Hematopoietic multipotent progenitor cell treated with erythropoietin and hydrocortisone succinate and interleukin-3 and kit ligand, for 15 days (in vitro differentiated cells): ENCODE results near the gene KCNK16.
A peak's percentile ranks its signal among the peaks of the same experiment; 100 is the strongest.
"Not testable (repeated sequence)": the region's sequence is repeated elsewhere in the genome, so short reads cannot be mapped to it uniquely, and the experiment has no call there.

Experiments
- DNase-seq: peaks from one replicate; pipeline ENCODE4 v3.0.0-alpha.2; 2015; ENCODE audit warnings: low spot score

KCNK16 gene

DNA sequence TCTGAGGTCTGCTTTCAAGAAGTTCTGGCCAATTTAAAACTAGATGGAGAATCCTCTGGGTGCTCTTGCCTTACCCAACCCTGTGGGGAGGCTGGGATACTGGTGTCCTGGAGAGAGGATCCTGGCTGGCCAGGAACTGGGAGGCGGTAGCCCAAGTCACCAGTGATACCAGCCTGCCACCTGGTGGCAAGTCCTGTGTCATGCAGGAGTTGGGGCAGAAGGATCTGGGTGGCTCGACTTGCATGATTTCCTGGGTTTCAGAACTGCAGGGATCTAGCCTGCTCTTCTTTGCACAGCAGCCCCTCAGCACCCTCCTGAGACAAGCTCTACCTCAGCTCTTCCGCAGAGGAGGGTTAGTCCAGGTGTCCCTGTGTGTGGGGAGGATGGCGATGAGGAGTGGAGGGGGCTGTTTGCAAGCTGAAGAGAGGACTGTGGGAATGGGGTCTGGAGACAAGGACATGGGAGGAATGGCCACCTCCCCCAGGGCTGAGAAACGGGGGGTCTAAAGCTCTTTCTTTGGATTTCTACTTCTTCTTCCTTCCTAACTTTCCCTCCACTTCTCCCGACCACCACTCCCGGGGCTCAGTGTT is 12.5 kb downstream of the KCNK16 start:
- DNase-seq: peak; percentile 60

DNA sequence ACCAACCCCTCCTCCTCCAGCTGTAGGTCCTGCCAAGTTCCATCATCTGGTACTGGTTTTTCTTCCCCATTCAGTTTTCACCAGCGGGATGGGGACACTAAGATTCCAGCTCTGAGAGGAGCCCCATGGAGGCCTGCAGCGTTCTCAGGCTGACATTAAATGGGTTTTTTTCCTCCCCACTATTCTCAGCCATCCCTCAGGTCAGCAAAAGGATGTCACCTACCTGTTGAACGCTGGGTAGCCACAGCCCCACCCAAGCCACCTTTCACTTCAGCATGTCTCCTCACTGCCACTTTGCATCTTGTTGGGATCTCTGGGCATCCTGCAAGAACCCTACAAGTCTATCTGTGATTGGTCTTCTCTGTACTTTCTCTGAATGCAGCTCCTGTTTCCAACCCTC is 15.0 kb downstream of the KCNK16 start:
- DNase-seq: no peak

DNA sequence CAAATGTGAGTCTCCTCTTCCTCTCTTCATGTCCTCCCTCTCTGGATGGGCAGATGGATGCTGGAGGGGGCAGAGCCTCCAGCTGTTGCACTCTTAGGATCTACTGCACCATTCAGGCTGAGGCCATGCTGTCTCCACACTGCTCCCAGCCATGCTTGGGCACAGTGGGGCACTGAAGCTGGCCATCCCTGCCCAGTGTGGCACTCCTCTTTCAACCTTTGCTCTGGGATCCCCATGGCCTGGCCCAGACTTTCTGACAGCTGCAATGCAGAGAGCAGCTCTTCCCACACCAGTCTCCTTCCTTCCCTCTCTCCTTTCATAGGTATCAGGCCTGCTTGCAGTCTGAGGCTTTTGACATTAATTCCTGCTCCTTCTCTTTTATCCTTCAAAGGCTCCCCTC is 17.6 kb downstream of the KCNK16 start:
- no peak for DNase-seq

DNA sequence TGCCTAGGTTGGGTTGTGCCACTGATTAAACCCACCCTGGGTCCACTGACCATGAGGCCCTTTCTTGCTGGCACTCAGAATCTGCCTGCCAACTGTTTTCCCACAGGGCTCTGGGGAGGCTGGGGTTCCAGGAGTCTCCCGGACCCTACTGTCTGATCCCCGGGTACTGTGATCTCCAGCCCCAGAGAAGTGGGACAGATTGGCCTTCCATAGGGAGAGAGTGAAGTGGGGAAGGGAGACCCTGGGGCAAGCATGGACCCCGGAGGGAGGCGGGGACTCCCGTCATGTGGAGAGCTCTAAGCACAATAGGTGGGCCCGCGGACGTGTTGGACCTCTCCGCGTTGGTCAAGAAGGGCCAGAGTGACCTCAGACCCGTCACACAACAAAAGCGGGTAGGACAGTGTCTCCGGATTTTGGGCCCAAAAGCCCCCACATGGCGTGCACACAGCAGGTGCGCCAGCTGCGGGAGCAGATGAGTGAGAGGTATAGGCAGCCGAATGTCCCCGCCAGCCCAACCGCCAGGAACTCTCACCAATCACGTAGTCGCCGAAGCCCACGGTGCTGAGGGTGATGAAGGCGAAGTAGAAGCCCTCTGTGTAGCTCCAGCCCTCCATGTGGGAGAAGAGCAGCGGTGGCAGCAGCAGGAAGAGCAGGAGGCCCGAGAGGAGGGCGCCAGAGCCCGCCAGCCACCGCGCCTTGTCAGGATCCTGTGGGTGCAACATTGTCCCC is 18.9 kb downstream of the KCNK16 start:
- no peak for DNase-seq

DNA sequence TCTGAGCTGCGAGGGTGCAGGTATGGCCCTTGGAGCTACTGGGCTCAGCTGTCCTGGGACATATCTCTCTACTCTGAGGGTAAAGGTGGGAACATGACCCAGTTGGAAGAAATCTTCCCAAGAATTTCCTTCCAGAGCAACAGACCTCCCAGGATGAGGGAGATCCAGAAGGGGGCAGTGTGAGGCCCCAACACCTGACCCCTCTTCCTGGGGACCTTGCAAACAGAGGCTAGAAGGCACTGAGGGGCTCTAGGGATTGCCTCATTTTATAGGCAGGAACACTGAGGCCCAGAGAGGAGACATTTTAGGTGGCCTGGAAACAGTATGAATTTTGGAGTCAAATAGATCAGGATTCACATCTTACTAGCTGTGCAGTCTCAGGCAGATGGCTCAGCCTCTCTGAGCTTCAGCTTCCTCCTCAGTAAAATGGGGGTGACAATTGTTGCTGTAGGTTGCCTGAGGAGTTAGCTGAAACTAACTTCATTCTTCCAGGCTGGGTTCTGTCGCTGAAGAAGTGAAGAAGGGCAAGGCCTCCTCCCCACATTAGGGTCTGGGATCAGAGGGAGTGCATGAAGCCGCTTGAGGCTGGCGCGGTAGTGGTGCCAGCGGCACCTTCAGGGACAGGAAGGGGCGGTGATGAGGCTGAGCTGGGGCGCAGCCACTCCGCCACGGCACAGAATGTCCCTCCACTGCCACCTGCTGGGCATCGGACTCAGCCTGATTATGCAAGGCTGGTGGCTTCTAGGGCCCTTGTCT is 19.7 kb downstream of the KCNK16 start:
- DNase-seq: peak; percentile 76

DNA sequence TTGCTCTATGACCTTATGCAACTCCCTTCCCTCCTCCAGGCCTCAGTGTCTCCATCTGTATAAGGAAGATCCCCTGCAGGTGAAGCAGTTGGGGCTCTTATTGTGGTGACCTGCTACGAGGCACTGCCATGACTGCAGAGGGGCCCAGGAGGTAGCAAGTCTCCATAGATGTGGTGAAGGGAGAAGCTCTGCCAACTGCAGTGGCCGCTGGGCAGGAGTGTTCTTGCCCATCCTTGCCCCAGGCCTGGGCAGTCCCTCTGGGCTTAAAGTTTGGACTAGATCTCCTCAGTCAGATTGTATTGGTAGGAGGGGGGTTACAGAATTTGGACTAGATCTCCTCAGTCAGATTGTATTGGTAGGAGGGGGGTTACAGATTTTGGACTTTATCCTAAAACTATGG is 20.5 kb downstream of the KCNK16 start:
- no peak for DNase-seq

DNA sequence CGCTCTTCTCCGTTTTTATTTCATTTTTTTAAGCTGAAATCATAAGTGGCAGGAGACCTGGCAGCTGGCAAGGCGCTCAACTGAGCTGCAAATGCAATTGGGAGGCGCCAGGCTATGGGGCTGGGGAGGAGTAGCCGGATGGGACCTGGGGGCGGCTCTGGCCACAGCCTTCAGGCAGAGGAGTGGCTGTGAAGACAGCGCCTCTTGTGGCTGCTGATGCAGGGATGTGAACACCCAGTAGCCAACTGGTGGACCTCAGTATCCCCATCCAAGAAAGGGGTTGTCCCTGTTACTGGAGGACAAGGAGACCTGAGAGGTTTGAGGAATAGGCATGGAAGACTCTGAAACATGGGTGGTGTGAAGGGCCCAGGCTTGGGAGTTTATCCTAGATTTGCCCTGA is 20.9 kb downstream of the KCNK16 start:
- DNase-seq: no peak

DNA sequence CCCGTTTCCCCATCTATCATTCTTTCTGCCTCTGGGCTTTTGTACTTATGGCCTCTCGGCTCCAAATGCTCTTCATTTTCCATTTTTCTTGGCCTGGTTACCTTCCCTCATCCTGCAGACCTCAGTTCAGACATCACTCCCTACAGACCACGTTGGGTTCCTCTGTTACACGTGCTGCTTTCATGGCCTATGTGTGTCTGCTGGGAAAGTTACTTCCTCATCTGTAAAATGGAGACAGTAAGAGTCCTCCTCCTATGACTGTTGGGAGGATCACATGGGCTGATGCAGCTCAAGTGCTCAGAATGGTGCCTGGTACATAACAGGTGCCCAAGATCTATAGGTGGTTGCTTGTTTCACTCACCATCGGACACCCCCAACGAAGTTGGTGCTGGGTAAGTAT is 21.8 kb downstream of the KCNK16 start:
- no peak for DNase-seq

DNA sequence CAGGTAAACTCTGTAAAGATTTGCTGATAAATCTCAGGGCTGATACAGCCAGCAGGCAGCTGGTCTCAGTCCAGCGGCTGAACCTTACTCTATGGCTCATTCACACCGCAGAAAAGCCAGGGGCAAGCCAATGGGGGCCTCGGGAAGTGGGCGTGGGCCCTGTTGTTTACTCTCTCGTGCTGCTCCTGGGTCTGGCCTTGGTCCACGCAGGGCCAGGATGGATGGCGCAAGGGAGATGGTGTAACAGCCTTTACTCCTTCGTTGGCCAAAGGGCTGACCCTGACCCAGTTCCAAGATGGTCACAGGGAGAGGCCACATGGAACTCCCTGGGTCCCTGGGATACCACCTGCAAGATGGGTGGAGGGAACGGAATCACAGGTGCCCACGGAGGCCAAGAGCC is 24.4 kb downstream of the KCNK16 start:
- no peak for DNase-seq

DNA sequence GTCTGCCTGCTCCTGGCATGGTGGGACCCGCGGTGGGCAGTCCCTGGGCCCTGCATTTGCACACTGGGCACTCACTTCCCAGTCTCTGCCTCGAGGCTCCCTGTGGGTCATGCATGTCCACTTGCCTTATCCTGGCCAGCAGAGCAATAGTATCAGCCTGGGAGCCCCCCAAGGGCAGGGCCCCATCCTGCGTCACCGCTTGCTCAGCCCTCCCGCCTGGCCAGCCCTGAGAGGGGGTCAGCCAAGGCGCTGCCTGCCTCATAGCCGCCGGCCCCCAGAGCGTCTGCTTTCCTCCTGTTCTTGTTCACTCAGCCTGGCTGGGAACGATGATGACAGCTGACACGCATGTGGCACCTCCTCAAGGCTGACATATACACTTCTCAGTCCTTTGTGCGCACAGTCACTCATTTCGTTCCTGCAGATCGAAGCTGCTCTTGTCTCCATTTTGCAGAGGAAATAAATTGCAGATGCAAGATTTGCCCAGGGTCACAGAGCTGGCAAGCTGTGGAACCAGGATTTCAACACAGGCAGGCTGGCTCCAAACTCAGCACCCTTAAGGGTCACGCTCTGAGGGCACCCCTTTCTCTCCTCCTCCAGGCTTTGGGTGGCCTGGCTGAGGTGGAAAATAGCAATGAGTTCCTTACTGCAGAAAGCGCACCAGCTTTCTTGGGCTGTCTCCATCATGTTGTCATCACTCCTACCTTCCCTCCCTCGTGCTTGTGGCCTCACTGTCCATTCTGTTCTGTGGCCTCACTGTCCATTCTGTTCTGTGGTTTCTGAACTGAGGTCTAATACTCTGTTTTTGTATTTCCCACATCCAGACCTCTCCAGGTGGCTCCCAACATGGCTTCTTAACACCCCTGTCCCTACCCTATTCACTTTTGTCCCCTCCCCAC is 25.5 kb downstream of the KCNK16 start:
- no peak for DNase-seq

DNA sequence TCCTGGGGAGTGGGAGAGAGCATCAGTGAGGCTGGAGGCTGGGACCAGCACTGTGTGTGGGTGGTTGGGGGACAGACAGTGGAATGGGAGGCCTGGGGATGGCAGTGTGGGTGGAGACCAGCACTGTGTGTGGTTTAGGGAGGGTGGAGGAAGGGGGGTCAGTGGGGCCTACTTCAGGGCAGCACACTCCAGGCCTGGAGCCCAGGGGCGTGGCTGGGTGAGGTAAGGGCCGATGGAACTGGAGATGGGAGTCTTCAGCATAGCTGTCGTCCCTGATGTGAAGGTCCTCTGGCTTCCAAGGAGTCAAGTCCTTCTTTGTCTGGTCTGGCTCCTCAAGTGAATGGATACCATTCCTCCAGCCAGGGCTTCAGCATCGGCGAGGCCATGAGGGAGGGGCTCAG is 26.9 kb downstream of the KCNK16 start:
- DNase-seq: no peak

DNA sequence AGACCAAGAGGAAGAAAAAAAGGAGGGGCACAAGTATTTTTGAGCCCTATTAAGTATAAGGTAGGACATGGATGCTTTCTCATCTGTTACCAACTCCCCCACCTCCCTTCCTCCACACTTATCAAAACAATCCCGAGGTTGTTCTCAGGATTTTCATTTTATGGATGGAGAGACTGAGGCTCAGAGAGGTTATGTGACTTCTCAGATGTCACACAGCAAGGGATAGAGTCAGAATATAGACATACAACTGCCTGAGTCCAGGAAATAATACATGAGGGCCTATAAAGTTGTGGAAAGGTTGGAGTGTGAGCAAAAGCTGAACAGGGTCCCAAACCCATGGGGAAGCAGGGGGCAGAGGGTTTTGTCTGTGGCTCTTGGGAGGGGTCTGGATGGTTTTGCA is 27.6 kb downstream of the KCNK16 start:
- no peak for DNase-seq

DNA sequence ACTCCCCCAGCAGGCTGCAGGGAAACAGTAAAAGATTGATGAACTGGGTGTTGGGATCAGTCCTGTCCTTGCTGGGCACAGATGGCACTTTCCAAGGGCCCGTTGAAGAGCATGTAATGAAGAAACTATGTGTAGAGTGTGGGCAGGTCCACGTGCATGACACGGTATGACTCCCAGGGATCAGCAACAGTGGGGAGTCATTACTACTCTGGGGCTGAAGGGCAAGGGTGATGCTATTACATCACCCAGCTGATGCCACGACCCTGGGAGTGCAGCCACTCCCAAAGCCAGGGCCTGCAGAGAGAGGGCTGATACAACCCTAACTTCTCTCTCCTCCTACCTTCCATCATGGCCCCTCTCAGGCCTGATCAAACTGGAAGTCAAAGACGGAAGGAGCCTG is 28.4 kb downstream of the KCNK16 start:
- no peak for DNase-seq

DNA sequence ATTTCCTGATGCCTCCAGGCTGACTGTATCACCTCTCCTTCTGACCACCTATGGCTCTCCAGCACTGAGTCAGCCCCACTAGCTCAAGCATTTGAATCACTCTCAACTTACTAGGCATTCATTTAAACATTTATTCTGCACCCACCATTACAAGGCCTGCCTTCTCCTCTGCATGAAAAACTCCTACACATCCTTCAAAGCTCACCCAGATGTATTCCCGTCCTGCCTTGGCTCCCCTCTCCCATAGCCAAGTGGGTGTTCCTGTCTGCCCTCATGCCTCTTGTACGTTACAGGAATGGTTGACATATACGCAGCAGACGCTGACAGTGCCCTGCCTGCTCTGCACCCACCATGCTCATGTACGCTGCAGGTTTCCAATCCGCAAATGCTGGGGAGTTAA is 29.9 kb downstream of the KCNK16 start:
- no peak for DNase-seq

DNA sequence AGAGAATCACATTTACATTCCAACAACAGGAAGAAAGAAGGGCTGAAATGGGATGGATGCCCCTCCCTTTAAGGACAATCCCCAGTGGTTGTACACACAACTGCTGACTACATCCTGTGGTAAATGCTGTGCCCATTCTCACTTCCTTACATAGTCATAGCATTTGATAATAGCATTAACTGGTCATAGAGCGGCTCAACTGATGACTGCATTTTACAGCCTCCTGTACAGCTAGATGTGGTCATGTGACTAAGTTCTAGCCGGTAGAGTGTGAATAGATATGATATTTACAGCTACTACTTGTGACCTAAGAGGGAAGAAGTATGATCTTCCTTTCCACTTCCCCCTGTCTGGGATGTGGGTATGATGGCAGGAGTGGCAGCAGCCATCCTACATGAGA is 33.0 kb downstream of the KCNK16 start:
- no peak for DNase-seq

DNA sequence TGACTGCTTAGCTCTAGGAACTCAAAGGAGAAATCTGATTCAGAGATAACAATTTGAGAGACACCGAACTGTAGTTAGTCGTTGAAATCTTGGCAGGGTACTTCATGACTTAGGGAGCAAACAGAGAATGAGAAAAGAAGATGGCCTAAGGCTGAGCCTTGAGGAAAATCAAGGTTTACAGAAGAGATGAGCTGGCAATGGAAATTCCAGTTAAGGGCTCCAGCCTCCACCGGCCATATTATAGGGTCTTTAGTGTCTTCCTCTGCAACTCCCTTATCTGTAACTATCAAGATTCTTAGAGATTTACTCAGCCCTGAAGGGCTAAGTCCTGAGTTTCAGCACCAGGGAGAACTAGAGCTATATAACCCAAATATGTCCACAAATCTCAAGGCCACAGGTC is 34.9 kb downstream of the KCNK16 start:
- no peak for DNase-seq

DNA sequence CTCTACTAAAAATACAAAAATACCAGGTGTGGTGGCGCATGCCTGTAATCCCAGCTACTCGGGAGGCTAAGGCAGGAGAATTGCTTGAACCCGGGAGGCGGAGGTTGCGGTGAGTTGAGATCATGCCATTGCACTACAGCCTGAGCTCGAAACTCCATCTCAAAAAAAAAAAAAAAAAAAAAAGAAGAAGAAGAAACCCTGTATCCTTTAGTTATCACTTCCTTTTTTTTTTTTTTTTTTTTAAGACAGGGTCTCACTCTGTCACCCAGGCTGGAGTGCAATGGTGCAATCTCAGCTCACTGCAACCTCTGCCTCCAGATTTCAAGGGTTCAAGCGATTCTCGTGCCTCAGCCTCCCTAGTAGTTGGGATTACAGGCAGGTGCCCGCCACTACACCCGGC is 35.9 kb downstream of the KCNK16 start:
- not testable (repeated sequence) for DNase-seq

DNA sequence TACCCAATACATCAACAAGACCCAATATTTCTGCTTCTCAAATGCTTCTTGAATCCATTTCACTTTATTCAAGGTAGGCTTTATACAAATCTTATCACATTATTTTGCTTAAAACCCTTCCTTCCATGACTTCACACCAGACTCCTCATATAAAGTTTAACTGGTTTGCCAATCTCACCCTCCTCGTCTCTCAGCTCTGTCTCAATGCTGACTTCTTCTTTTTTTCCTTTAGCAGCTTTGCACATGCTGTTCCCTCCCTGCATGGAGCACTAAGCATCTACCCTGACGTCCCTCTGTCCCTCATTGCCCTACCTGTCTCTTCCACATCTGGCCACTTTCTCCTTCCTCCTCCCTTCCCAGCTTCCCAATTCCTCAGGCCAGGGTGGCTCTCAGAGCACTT is 39.7 kb downstream of the KCNK16 start:
- no peak for DNase-seq

DNA sequence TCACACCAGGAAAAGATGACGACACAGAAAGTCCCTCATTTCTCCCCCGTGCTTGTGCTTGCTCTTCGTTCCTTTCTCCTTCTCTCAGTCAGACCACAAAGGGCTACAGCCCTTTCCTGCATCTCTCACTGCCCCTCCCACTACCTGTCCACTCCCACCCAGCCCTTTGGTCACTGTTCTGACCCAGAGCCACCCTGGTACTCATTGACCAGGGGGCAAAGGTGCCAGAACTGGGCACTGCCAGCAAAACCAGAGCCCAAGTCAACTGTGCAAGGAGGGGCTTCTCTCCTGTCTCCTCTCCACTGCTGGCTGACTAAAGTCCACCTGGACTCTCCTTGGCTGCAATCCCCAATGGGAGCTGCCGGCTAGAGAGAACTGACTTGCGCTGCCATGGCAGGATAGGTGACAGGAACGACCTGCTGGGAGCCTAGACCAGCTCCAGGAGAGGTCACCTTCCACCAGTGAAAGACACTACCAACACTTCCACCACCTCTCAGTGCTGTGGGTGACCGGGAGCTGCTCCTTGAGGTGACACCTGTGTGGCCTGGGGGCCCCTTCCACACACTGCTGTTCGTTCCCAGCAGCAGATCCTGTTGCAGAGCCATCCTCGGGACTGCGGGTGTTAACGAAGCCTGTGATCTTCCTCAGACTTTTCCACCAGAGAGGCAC is 41.1 kb downstream of the KCNK16 start:
- no peak for DNase-seq

DNA sequence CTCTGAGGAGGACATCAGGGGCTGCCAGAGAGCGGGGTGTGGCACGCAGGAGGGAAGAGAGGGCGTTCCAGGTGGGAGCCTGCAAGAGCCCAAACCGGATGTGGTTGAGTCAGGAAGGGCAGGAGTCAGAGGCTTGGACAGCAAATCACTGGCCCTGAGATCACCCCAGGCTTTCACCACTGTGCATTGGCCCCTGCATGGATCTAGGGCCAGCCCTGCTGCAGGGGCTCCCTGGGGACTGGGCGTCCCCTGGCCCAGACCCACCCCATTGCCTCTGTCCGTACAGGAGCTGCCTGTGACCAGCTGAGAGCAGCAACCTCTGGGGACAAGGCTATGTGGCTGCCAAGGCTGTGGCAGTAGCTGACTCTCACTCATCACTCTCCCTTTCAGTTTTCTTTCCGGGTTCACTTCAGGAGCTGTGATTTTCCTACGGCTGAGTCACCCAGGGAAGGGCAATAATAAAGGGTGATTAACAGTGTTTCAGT is 42.2 kb downstream of the KCNK16 start:
- DNase-seq: no peak

DNA sequence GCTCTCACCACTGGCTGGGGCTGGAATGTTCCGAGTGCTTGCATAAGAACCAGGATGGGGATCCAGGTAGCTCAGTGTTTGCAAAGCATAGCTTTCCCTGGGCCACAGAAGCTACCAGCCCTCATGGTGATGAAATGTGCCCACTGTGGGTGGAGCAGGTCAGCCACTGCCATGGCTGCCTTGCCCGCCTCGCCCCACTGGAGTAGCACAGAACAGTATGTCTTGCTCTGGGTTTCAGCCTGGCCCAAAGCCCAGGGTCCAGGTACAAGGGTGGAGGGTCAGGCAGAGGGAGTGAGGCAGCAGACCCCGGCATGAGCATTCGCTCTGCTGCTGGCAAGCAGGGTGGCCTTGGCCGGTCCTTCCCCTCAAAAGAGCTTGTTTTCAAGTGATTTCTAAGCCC is 43.0 kb downstream of the KCNK16 start:
- DNase-seq: no peak
